ENCODE results near the gene FKBP2. TPM values are rescaled to one million over a fixed set of nuclear protein-coding genes. Genes with fewer than 3 reads are reported as not detected.
A peak's percentile ranks its signal among the peaks of the same experiment; 100 is the strongest.

FKBP2 gene
- total and polyA plus RNA-seq, 2 of the 4 experiments (the other 2 are of a cell fraction): 36.2 to 76.4 TPM

GRCh38 chr11:64283092-64283491 lies 42.2 kb downstream of the FKBP2 start (continued):
- no peak for TF ChIP-seq MAFK (IDR thresholded peaks at IDR 0.05; ENCODE audit: low read depth, low read length)
- TF ChIP-seq RAD21 (IDR thresholded peaks at IDR 0.05; ENCODE audit: low read length): no peak

- BruUV-seq (replicated peaks): TSS peak; percentile 45
- CTCF ChIA-PET: interaction anchor here (1.2 to 1.6 kb wide), 2 partner anchors 17 to 21 kb away, joined by 3 to 4 read pairs; partner anchors contain the start of gene ESRRA
These were observed 43.4 kb downstream of the FKBP2 start, which contains the start of gene BAD for GRCh38 chr11:64284048-64284961. BAD (minus strand) TSS chr11:64284665; CDS start chr11:64284368, 297 bp downstream.

More at GRCh38 chr11:64284048-64284961, 43.4 kb downstream of the FKBP2 start, which contains the start of gene BAD:
- WGBS, 2 experiments (ENCODE audit: extremely low coverage in 2 of 2, insufficient read length in 1 of 2): 4% methylated on average over 22 of the region's 44 CpGs; no CpG with 5 or more reads in 1 of the 2 experiments
- Histone ChIP-seq H3K4me2 (ENCODE audit: low read depth, low read length) (peak within 1 kb of the TSS; percentile 99), H2BK15ac (ENCODE audit: low read depth, low read length) (no peak within 1 kb of the TSS), H3K18ac (ENCODE audit: low read depth, low read length) (peak within 1 kb of the TSS; percentile 62), H3K27ac (ENCODE audit: insufficient read depth, low read length) (peak within 1 kb of the TSS; percentile 90), H3K79me1 (ENCODE audit: low read depth in 1 of 2, low read length in 2 of 2) (peaks cover 15 to 39% of the 10 kb centered on the region in 2 experiments), H2AK5ac (ENCODE audit: low read depth, low read length) (peak within 1 kb of the TSS; percentile 90), H4K8ac (ENCODE audit: low read depth in 2 of 2, low read length in 2 of 2) (peak within 1 kb of the TSS; percentile 86 to 95), H2AK9ac (replicated peaks; ENCODE audit: low read depth, low read length, poor library complexity) (peak within 1 kb of the TSS; percentile 77), H3K9ac (ENCODE audit: low read depth, low read length) (peak within 1 kb of the TSS; percentile 99), H4K20me1 (ENCODE audit: insufficient read depth, low read length) (no peaks in the 10 kb centered on the region), H2BK20ac (ENCODE audit: low read depth, low read length) (no peak within 1 kb of the TSS), H2AFZ (replicated peaks; ENCODE audit: low read length, poor library complexity) (peak within 1 kb of the TSS; percentile 94), H4K91ac (ENCODE audit: insufficient read depth, low read depth, low read length) (peak within 1 kb of the TSS; percentile 57), H3K36me3 (ENCODE audit: control insufficient read depth, insufficient read depth, low read length) (peaks cover 6% of the 10 kb centered on the region; the same call in 1 of the 2 replicates), H3K56ac (ENCODE audit: extremely low read depth, insufficient read depth, low read length) (peak within 1 kb of the TSS; percentile 55), H3K23ac (ENCODE audit: low read depth, low read length) (peak within 1 kb of the TSS; percentile 84; the same call in 1 of the 2 replicates), H3K9me3 (ENCODE audit: control insufficient read depth, insufficient read depth, low read length) (no peaks in the 10 kb centered on the region), H2BK120ac (ENCODE audit: low read depth, low read length) (peak within 1 kb of the TSS; percentile 37; the same call in 1 of the 2 replicates), H3K27me3 (ENCODE audit: control insufficient read depth, insufficient read depth, low read length) (no peaks in the 10 kb centered on the region; the same call in 1 of the 2 replicates), H3K9me1 (ENCODE audit: insufficient read depth, low read length) (peaks cover 5% of the 10 kb centered on the region; the same call in 1 of the 2 replicates), H3K4me1 (ENCODE audit: control insufficient read depth, insufficient read depth, low read length) (peaks cover 8% of the 10 kb centered on the region), H3K4ac (ENCODE audit: low read depth, low read length) (peak within 1 kb of the TSS; percentile 94), H4K5ac (ENCODE audit: low read depth, low read length) (peak within 1 kb of the TSS; percentile 91), H3K14ac (replicated peaks; ENCODE audit: low read depth, low read length) (peak within 1 kb of the TSS; percentile 98), H3K4me3 (ENCODE audit: insufficient read depth, low read depth, low read length) (peak within 1 kb of the TSS; percentile 71), H2BK5ac (ENCODE audit: low read depth, low read length, poor library complexity, severe bottlenecking) (peak within 1 kb of the TSS; percentile 67)
- in situ Hi-C loops (cut with MboI; ENCODE audit: low sequenced_read_pairs): no loop called here
- dilution Hi-C loops (cut with HindIII; ENCODE audit: low sequenced_read_pairs, unreplicated experiment): no loop called here
- intact Hi-C loops (cut with micrococcal nuclease): no loop called here
- no peak for TF ChIP-seq USF2 (IDR thresholded peaks at IDR 0.05; ENCODE audit: low read depth, low read length)
- peak; percentile 45; the same call in 1 of the 2 replicates for TF ChIP-seq MAZ (IDR thresholded peaks at IDR 0.05; ENCODE audit: borderline replicate concordance, low read depth, low read length)
- peak; percentile 59; the same call in 1 of the 2 replicates for TF ChIP-seq POLR2A (IDR thresholded peaks at IDR 0.05; ENCODE audit: low read depth, low read length)
- no peak for TF ChIP-seq CTCF (conservative IDR thresholded peaks at IDR 0.05; ENCODE audit: low read depth, low read length)
- TF ChIP-seq MXI1 (IDR thresholded peaks at IDR 0.05; ENCODE audit: borderline replicate concordance, low read depth, low read length): 0 out of 2 replicates have a peak, but pooled peaks have one; percentile 20
- TF ChIP-seq CHD1 (IDR thresholded peaks at IDR 0.05; ENCODE audit: low read depth, low read length): no peak
- TF ChIP-seq RFX5 (IDR thresholded peaks at IDR 0.05; ENCODE audit: low read depth, low read length): no peak
- DNase-seq (peak; percentile 85), ATAC-seq (ENCODE audit: low read depth) (peak; percentile 87)
- POLR2A ChIA-PET (ENCODE audit: unreplicated experiment): no interaction called here
